M059J (cell line): ENCODE results near the gene VKORC1L1. TPM values are rescaled to one million over a fixed set of nuclear protein-coding genes. Genes with fewer than 3 reads are reported as not detected.
"Not testable (repeated sequence)": the region's sequence is repeated elsewhere in the genome, so short reads cannot be mapped to it uniquely, and the experiment has no call there.

Experiments
- DNase-seq: peaks from one replicate; pipeline ENCODE4 v3.0.0-alpha.2; 2012; ENCODE audit warnings: low read depth
- total RNA-seq: library from RNA; depleted of rRNA; stranded (reverse); fragments of >200 nt; shearing (Covaris generic); gene quantifications from 2 replicates; pipeline ENCODE4 v1.2.3, GENCODE V29; 2014; rRNA removed

The VKORC1L1 gene
- total RNA-seq, 1 experiment from 2014 or later: 20.0 TPM

GRCh38 chr7:65978891-65979582 lies 106.2 kb downstream of the VKORC1L1 start:
- DNase-seq: no peak

DNA sequence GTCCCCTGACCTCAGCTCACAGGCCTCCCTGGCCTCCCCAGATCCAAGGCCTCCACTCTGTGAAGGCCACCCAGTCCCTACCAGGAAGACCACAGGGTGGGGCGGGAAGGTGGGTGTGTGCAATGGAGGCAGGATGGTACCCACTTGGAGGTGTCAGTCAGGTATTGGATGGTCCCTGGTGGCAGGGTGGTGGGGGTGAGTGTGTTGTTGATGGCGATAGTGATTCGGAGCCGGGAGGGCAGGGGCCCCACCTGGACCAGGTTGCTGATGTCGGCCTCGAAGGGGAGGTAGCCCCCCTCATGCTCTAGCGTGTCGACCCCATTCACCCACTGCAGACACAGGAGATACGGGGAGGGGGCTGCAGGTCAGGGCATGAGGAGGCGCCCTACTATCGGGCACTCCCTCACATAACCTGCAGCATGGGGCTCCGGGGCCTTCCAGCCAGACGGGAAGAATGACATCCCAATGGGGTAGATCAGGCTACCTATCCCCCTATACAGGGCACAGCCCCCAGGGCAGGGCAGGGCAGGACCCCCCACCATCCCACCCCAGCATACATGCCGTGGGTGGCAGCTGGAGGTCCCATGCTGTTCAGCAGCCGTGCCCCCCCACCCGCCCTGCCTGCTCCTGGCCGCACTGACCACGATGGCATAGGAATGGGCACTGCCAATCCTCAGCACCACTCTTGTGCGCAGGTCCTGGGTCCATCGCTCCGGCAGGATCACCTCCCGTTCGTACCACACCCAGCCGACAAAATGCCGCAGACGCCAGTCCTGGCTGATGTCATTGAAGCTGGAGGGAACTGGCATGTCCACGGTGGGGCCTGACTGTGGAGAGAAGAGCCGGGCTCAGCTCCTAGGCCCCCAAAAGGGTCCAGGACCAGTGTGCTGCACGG lies 107.0 kb downstream of the VKORC1L1 start:
- DNase-seq: no peak

DNA sequence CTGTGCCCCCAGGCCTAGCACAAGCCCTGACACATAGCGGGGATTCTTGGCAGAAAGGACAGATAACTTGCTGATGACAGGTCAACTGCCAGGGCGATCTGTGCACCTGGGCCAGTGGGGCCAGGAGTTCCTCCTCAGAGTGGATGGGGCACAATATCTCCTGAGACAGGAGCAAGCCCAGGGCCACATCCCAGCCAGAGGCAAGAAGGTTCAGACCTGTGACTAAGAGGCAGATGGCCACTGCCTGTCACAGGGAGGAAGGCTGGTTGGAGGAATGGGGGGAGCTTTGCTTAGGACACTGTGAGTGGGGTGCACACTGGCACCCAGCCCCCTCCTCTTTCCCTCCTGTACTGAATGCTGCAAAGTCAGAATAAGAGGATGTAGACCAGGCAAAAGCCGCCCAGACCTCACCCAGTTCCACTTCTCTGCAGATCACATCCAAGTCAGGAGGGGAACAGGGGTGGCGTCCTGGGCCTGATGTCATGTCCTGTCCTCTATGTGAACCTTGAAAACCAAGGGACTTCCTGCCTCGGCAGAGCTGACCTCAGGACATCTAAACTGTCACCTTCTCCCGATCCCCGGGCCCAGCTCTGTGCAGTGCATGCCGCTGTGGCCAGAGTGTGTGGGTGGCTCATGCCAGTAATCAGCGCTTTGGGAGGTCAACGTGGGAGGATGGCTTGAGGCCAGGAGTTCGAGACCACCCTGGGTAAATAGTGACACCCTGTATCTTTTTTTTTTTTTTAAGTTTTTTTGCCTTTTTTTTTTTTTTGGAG lies 107.8 kb downstream of the VKORC1L1 start:
- DNase-seq: peak; percentile 46

- DNase-seq: peak; percentile 84
Observed at GRCh38 chr7:65981965-65982792, 109.3 kb downstream of the VKORC1L1 start, which contains the start of gene GUSB. Gene GUSB, minus strand, starts transcription at chr7:65982213. Its CDS starts 30 bp downstream, at chr7:65982183.

DNA sequence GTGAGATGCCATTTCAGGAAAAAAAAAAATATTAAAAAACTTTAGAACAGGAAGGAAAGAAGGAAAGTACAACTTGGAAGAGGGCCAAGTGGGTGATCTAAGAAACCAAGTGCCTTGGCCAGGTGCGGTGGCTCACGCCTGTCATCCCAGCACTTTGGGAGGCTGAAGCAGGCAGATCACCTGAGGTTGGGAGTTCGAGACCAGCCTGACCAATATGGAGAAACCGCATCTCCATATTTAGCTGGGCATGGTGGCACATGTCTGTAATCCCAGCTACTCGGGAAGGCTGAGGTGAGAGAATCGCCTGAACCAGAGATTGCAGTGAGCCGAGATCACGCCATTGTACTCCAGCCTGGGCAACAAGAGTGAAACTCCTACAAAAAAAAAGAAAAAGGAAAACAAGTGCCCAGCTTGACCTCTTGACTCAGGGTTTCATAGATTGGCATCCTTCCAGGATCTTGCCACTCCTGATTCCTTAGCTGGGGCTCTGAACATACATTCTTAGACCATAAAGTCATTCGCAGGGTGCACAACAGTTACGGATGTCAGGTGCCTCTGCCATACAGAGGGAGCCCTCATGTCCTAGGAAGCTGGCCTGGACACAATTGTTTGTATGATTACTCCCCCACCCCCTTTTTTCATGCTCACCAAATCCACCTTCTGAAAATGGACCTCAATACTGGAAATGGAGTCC lies 111.2 kb downstream of the VKORC1L1 start:
- peak; percentile 80 for DNase-seq

DNA sequence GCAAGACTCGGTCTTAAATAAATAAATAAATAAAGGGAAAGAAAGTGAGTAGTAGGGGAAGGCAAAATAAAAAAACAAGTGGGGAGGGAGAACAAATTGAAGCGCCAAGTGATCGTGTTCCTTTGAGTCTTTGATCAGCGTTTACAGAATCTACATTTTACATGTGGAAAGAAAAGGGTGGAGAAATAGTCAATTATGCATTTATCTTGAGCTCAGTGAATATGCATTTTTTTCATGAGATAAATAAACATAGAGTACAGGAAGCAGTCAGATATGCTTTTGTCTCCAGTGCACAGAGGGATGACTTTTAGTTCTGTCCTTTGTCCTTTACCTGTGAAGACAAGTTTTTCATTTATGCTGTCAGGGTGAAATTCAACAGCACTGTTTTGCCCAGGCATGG lies 115.2 kb downstream of the VKORC1L1 start:
- no peak for DNase-seq

GRCh38 chr7:65988503-65988902 lies 115.6 kb downstream of the VKORC1L1 start:
- not testable (repeated sequence) for DNase-seq

GRCh38 chr7:65989694-65990080 lies 116.8 kb downstream of the VKORC1L1 start:
- no peak for DNase-seq

DNA sequence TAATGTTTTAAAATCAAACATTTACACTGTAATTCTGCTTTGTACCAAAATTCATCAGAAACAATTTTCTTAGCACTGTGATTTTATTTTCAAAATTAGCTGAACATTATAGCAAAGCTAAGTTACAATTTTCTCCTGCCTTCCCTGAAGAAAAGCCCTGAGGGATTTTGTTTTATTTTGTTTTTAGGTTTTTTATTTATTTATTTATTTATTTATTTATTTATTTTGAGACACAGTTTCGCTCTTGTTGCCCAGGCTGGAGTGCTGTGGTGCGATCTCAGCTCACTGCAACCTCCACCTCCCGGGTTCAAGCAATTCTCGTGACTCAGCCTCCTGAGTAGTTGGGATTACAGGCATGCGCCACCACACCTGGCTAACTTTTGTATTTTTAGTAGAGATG lies 119.0 kb downstream of the VKORC1L1 start:
- DNase-seq: not testable (repeated sequence)

DNA sequence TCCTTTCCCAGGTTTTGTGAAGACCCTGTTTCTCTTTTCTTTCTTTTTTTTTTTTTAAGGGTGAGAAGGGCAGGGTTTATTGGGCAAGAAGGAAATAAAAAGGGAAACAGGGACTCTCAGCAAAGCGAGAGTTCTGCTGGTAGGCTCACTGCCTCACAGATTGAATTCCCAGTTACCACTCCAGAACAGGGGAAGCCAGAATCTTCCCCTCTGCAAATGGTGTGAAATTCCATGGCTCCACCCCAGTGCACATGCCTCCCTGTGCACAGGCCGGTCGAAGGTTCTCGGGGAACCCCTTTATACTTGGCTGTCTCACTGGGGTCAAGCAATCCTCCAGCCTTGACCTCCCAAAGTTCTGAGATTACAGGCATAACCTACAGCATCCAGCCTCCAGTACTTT lies 119.7 kb downstream of the VKORC1L1 start:
- DNase-seq: no peak

- not testable (repeated sequence) for DNase-seq
Observed at GRCh38 chr7:65994984-65995383, 122.1 kb downstream of the VKORC1L1 start.

GRCh38 chr7:66000823-66001417 lies 128.0 kb downstream of the VKORC1L1 start:
- not testable (repeated sequence) for DNase-seq

DNA sequence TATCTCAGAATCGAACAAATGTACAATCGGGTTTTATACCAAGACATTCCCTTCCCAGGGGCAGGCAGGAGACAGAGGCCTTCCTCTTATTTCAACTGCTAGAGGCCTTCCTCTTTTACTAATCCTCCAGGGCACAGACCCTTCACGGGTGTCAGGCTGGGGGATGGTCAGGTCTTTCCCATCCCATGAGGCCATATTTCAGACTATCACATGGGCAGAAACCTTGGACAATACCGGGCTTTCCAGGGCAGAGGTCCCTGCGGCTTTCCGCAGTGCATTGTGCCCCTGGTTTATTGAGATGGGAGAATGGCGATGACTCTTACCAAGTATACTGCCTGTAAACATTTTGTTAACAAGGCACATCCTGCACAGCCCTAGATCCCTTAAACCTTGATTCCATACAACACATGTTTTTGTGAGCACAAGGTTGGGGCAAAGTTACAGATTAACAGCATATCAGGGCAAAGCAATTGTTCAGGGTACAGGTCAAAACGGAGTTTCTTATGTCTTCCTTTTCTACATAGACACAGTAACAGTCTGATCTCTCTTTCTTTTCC lies 132.3 kb downstream of the VKORC1L1 start:
- DNase-seq: not testable (repeated sequence)

- DNase-seq: no peak
Observed at GRCh38 chr7:66007232-66007631, 134.4 kb downstream of the VKORC1L1 start.

Other genes with a start within 250 kb of the VKORC1L1 start
- gene GUSB, start 109.1 kb downstream of the VKORC1L1 start, total RNA-seq: 48.5 and 52.8 TPM in 2 replicates
- gene ASL, start 202.7 kb downstream of the VKORC1L1 start, total RNA-seq: 39.1 and 39.9 TPM in 2 replicates
- gene CRCP, start 241.8 kb downstream of the VKORC1L1 start, total RNA-seq: 50.0 and 59.0 TPM in 2 replicates